Measurements from ENCODE around the gene AMER3.

GRCh38 chr2:130791617-130791939 is 36.2 kb downstream of the AMER3 start:
- TF ChIP-seq POLR2A (IDR thresholded peaks at IDR 0.05) (no peak), POLR2AphosphoS5 (IDR thresholded peaks at IDR 0.05) (no peak)
- TF ChIP-seq, protein P1, sequence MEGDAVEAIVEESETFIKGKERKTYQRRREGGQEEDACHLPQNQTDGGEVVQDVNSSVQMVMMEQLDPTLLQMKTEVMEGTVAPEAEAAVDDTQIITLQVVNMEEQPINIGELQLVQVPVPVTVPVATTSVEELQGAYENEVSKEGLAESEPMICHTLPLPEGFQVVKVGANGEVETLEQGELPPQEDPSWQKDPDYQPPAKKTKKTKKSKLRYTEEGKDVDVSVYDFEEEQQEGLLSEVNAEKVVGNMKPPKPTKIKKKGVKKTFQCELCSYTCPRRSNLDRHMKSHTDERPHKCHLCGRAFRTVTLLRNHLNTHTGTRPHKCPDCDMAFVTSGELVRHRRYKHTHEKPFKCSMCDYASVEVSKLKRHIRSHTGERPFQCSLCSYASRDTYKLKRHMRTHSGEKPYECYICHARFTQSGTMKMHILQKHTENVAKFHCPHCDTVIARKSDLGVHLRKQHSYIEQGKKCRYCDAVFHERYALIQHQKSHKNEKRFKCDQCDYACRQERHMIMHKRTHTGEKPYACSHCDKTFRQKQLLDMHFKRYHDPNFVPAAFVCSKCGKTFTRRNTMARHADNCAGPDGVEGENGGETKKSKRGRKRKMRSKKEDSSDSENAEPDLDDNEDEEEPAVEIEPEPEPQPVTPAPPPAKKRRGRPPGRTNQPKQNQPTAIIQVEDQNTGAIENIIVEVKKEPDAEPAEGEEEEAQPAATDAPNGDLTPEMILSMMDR (IDR thresholded peaks at IDR 0.05), result no peak
